Right hindlimb (tissue), 1 donor: Measurements from ENCODE around the gene TMC1.
"Not testable (repeated sequence)": the region's sequence is repeated elsewhere in the genome, so short reads cannot be mapped to it uniquely, and the experiment has no call there.

Experiments used
- DNase-seq: peaks from one replicate; pipeline ENCODE4 v3.0.0-alpha.2; 2018

TMC1 gene

DNA sequence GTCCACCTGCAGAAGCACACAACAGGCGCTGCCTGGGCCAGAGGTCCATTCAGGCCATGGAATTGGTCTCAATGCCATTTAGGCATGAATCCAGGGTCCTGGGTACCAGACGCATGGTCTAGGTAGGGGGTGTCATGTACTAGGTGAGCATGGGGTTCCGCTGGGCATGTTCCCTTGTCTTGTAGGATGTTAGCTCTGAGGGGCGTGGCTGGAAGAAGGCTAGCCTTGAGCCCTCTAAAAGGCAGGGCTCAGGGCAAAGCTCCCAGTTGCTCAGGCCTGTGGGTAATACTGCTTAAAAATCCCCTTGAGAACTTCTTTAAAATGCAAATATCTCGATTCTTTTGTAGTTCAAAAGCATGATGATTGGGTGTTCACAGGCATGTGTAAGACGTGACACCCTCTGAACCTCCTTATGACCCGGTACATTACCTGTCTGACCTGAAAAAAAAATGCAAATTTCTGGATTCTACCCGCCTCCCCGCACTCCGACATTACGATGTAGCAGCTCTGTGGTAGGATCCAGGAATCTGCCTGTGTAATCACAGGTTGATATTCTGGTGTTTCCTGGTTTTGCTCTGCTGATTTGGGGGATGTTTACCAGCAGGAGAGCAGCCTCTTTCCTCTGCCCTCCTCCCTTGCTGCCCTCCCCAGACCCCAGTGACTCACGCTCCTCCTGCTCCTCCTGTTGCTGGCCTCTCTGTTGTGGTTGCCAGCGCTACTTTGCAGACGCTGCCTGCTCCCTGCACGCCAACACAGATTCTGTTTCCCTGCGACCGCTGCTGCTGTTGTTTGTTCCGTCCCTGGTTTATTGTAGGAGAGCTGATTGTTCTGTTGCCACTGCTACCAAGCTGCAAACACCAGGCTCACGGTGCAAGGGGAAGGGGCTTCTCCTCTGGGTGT, 5.7 kb downstream of the TMC1 start:
- DNase-seq: peak; percentile 87

DNA sequence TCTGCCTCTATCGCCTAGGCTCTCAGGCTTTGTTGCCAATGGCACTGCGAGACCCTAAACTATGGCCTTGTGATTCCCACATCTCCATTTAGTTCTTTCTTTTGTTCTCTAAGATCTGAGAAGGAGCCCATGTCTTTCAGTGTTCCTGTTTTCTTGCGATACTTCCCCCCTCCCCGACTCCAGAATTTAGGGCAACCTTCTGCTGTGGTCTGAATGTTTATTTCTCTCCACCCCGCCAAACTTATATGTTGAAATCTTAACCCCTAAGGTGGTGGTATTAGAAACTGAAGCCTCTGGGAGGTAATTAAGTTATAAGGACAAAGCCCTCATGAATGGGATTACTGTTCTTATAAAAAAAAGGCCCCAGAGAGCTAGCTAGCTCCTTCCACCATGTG, 6.4 kb downstream of the TMC1 start:
- DNase-seq: no peak

DNA sequence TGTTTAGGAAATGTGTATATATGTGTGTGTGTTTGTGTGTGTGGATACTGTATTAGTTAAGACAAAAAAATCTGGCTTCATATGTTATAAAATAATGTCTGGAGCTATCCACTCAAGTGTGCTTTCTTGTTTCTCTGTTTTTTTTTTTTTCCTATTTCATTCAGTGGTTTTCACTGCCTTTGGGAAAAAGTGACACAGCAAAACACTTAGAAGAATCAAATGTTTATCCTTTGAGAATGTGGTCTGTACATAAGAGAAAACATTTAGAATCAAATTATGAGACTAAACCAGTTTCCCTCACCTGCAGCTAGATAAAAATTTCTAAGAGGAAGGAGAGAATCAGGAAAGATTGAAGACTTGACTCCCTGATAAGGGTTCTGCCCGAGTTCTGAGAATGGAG, 8.1 kb downstream of the TMC1 start:
- no peak for DNase-seq

DNA sequence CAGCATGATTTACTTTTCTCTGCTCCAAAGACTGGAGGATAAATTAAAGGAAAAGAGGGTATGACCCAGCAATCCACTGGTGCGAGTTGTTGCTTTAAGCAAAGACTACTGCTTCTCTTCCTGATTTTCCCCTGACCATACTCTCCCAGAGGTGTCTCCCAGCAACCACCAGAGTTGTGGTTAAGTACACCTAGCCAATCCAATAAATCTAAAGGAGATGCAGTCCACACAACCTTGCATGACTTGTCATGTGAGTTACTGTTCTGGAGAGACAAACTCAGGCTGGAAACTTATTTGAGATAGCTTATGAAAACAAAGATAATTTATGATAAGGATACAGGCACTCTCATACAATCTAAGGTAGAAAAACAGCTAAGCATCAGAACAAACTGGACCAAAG, 11.9 kb downstream of the TMC1 start:
- no peak for DNase-seq

DNA sequence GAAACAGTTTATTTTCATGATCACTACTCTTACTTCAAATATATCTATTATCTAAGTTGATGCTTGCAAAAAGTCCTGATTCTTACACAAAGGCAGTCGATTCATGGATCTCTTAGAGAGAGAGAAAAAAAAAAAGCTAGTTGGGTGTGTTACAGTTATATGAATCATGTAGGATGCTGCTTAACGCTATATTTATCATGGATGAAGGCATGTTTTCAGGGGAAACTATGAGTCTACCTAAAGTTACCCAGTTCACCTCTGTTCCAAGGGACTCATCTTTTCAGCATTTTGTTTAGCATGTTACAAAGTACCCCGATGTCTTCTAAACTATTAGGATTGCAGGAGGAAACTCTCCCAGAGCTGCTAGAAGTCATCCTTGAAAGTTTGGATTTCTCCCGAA, 13.5 kb downstream of the TMC1 start:
- no peak for DNase-seq

DNA sequence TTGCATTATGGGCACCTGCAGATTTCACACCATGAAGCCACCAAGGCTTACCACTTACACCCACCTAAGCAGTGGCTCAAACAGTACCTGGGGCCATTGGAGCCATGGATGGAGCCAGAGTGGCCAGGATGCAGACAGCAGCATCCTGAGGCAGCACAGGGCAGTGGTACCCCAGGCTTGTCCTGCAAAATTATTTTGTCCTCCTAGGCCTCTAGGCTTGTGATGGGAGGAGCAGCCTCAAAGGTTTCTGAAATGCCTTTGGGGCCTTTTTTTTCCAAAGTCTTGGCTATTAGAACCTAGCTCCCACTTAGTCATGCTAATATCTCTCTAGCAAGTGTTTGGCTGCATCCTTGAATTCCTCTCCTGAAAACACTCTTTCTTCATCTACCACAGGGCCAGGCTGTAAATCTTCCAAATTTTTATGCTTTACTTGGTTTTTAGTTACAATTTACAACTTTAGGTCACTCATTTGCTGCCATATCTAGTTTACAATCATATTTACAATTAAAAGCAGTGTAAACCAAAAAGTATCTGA, 15.7 kb downstream of the TMC1 start:
- no peak for DNase-seq

DNA sequence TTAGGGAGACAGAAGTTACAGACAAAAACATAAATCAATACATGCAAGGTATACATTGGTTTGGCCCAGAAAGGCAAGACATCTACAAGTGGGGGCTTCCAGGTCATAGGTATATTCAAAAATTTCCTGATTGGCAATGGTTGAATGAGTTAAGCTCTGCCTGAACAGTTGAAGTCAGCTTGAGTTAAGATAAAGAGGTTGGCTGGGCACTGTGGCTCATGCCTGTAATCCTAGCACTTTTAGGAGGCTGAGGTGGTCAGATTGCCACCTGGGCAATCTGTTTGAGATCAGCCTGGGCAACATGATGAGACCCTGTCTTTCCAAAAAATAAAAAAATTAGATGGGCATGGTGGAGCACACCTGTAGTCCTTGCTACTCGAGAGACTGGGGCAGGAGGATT, 16.3 kb downstream of the TMC1 start:
- no peak for DNase-seq

DNA sequence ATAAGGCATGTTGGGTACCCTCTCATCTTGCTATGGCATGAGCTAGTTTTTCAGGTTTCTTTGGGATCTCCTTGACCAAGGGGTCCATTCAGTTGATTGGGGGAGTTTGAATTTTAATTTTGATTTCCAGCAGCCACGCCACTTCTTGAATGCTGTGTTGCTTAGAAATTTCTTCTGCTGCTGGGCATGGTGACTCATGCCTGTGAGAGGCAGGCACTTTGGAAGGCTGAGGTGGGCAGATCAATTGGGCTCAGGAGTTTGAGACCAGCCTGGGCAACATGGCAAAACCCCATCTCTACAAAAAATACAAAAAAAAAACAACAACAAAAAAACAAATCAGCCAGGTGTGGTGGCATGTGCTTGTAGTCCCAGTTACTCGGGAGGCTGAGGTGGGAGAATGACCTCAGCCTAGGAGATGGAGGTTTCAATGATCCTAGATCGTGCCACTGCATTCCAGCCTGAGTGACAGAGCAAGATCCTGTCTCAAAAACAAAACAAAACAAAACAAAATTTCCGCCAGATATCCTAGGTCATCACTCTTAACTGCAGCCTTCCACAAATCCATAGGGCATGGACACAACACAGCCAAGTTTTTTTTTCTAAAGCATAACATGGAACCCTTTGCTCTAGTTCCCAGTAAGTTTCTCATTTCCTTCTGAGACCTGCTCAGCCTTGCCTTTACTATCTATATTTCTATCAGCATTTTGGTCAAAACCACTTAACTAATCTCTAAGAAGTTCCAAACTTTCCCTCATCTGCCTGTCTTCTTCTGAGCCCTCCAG, 17.7 kb downstream of the TMC1 start:
- DNase-seq: no peak

DNA sequence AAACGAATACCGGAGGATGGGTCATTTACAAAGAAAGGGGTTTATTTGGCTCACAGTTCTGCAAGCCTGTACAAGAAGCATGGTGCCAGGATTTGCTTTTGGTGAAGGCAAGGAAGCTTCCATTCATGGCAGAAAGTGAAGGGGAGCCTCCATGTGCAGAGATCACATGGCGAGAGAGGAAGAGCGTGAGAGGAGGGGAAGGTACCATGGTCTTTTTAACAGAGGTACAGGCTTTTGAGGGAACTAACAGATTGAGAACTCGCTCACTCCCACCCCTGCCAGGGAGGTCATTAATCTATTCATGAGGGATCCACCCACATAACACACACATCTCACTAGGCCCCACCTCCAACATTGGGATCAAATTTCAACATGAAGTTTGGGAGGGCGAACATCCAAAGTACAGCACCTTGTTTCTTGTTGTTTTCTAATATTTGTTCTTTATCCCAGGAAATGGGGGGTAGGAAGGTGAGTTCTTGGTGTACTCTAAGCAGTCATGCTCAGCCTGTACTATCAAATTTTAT, 18.5 kb downstream of the TMC1 start:
- no peak for DNase-seq

DNA sequence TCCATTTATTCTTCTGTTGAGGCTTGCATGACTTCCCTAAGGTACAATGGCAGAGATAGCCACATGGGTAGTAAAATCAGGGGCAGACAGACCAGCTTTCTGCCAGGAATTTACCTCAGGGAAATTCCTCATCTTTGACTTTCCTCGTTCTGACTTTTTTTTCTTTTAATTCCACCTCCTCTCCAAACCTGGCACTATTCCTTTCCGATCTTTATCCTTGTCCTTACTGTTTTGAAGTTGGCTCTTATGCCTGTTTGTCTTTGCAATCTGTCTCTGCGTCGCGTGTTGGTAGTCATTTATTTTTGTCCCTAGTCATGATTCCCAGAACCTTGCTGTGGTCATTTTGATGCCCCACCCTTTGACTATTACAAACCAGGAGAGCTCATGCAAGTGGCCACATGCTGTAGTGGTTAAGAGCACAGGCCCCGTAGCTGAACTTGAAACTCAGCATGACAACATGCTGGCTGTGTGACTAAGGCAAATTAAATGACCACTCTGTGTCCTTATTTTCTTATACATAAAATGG, 19.0 kb downstream of the TMC1 start:
- DNase-seq: no peak

DNA sequence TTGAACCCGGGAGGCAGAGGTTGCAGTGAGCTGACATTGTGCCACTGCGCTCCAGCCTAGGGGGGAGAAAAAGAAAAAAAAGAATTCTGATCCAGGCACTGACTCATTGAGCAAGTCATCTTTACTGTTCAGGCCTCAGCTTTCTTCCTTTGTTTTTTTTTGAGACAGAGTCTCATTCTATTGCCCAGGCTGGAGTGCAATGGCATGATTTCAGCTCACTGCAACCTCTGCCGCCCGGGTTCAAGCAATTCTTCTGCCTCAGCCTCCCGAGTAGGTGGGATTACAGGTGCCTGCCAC, 21.1 kb downstream of the TMC1 start:
- not testable (repeated sequence) for DNase-seq

DNA sequence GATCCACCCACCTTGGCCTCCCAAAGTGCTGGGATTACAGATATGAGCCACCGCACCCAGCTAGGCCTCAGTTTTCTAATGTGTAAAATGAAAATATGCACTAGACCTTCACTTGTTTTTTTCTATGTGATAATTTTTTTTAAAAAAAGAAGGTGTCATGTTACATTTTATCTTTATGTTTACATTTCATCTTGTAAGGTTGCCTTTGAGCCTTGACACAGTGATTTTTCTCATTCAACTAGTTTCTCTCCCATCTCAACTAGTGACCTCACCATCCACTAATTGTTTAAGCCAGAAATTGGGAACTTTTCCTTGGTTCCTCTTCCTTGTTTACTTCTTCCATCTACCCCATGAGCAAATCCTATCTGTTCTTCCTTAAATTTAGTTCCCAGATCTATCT, 21.5 kb downstream of the TMC1 start:
- DNase-seq: no peak

DNA sequence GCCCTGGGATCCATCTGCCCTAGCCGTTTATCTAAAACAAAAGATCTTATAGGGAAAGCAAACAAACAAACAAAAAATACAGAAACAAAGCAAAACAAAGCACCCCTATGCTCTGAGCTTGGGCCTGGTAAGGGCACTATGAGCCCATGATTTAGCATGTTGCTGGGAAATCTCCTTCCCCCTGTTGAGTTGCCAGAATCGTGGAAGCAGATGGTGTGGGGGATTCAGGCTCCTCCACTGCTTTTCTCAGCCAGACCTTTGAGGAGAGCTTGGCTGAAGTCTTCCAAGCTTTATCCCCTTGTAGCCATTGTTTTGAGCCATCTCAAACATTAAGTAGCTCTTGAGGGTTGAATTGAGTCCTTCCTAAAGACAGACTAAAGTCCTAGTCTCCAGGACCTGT, 29.9 kb downstream of the TMC1 start:
- no peak for DNase-seq

DNA sequence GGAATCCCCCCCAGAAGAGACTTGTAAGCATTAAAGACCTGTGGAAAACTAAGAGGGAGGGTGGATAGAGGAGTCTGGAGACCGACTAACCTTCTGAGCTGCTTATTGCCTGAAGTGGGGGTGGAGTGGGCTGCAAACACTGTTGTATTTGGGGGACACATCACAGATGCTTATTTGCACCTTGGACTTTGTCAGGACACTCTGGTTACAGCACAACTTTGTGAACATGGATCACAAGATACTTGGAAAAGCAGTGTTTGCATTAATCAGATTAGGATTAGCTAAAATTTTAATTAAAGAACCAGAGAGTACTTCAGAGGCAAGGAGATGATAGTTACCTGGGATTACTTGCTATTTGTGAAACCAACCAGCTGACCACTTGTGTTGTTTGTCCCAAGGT, 30.9 kb downstream of the TMC1 start:
- DNase-seq: no peak

DNA sequence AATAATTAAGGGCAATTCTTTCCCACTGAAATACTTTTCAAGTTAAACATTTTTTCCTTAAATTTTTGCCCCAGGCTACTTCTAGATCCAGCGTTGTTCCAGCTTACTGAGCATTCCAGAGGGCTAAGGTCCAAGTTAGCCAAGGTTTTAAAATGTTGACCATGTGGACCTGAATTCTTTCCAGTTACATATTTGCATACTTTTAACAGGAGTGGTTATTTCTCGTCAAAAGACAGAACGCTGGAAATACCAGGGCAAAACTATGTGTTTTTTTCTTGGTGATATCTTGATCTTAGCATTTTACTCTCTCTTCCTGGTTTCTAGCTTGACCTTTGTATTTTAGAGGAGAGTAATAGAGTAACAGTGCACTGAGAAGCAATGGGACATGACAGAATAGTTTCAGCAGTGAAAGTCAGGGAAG, 32.8 kb downstream of the TMC1 start:
- no peak for DNase-seq

DNA sequence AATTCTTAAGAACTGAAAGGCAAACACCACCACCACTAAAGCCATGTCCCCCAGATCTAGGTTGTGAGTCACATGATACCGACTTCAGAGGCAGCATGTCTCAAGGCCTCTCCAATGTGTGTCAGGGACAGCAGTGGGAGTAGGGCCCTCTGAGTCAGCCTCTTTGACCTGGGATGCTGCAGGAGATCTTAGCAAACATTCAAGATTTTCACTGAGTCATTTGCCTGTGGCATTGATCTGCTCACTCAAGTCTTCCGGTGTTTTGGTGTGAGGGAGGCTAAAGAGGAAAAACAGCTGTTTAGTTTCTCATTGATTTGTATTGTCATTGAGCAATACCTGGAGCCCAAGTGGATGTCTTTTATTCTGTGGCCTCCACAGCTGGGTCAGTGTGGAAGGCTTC, 36.1 kb downstream of the TMC1 start:
- no peak for DNase-seq

DNA sequence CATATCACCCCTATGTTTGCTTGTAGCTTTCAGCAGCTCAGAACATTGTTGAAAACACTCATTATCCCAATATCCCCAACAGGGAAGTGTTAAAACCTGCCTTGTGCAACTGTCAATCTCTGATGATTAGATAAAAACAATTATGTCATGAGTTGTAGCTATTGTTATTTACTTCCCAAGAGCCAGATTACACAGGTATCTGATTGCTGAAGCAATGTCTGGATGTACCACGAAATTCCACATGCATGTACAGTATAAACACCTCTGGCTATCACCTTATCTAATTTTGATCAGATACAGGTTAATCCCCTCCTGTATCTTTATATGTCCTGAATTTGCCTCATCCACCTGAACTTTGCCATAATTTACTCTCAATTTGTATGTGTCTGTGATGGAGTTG, 38.7 kb downstream of the TMC1 start:
- no peak for DNase-seq

DNA sequence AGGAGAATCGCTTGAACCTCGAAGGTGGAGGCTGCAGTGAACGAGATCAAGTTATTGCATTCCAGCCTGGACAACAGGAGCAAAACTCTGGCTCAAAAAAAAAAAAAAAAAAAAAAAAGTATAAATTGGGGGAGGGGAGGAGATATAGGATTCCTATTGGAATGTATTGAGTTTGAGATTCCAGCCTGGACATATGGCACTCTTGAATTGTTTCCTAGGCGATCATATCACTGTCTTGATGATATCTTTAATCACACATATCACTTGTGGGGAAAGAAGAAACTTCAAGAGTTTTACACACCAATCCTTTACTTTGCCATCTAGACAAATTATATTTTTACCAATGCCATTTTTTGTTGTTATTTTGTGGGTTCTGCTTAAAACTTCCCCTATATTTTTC, 42.4 kb downstream of the TMC1 start:
- DNase-seq: no peak

DNA sequence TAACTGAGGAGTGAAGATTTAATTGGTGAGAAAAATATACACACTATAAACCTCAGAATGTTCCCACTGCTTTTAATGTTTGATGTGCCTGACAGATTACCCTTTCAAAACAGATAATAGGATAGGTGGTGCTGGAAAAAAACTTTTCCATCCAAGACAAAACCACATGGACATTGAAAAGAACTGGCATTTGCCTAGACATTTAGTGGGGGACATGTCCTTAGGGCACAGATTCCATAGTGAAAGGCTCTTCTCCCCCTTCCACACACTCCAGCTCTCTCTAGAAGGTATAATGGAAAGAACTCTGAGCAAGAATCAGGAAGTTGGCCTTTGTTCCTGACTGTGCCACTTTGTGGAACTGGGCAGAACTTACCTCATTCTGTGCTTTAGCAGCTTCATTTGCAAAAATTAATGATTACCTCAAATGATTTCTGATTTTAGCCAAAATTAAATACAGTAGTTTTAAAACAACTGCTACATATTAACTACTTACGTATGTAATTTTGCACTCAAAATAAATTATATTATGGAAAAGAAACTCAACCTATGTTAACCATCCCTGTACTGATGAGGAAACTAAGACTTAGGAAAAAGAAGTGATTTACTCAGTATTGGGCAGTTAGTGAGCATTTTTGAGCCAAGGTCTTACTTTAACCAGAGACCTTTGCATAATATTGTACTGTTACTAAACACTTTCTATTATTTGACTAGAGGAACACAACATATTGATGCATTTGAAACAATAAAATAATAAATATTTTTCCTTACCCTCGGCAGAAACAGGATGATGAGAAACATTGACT, 43.3 kb downstream of the TMC1 start:
- no peak for DNase-seq

DNA sequence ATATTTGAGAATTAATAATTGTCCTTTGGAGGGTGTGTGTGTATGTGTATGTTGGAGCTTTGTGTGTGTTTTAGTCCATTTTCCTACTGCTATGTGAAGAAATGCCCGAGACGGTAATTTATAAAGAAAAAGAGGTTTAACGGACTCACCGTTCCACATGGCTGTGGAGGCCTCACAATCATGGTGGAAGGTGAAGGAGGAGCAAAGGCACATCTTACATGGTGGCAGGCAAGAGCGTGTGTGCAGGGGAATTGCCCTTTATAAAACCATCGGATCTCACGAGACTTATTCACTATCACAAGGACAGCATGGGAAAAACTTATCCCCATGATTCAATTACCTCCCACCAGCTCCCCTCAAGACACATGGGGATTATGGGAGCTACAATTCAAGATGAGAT, 44.1 kb downstream of the TMC1 start:
- DNase-seq: no peak

DNA sequence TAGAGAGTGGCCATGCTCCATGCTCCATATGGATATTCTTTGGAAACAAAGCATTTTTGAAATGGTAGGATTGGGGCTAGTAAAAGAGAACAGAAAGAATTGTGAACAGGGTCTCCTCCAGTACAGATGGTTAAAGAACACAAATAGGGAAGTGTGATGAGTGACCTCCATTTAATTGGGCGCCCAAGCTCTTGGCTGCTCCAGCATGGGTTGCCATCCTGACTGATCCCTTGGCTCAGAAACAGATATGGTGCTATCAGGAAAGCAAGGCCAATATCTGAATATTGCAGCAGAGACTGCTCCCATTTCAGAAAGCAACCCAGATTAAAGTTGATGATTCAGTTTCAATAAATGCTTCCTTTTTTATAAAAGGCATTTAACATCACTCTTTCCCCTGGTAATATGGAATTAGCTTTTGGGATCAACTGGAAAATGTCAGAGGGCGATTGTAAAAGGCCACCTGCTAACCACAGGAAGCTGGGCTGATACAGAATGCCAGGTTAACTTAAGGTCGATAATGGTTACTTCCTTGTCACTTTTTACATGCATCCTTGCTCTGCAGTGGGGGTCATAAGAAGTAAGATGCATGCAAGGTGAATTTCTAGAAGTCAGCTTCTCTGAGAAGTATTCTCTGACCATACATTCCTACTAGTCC, 52.9 kb downstream of the TMC1 start:
- DNase-seq: no peak

DNA sequence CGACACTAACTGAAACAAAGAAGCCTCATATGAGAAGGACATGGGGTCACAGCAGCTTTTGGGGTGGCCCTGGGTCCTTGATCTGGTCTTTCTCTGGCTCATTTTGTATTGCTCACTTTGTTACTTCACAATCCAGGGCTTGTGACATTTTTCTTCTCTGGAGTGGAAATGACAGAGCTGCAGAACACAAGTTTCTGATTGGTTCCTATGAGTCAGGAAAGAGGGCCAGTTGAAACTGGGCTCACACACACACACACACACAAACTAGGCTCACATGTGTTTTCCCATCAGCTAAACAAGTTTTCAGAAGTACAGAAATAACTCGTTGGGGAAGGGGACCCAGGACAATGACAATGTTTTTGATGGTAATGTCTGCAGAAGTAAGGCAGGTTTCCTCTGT, 54.3 kb downstream of the TMC1 start:
- DNase-seq: no peak
